NCI-H1436 treated with DMSO at 0.1 percent for 48 hours (cell line): Measurements from ENCODE around the gene ADIPOR2.

Experiments used
- DNase-seq: peaks from one replicate; lab custom pipeline; 2025; lab: John Stamatoyannopoulos, UW

The ADIPOR2 gene

GRCh38 chr12:1690578-1691122 is at the start of gene ADIPOR2:
ADIPOR2 (plus strand) TSS chr12:1691070; CDS start chr12:1754344, 63,274 bp downstream.
- peak; percentile 72 for DNase-seq

GRCh38 chr12:1642513-1642912 is 48.4 kb upstream of the ADIPOR2 start:
- no peak for DNase-seq

GRCh38 chr12:1643043-1643442 is 47.8 kb upstream of the ADIPOR2 start:
- no peak for DNase-seq

- no peak for DNase-seq
Measured at GRCh38 chr12:1643905-1644533, 46.9 kb upstream of the ADIPOR2 start.

GRCh38 chr12:1644534-1645438 is 46.1 kb upstream of the ADIPOR2 start:
- peak; percentile 32 for DNase-seq

GRCh38 chr12:1645819-1646218 is 45.1 kb upstream of the ADIPOR2 start:
- DNase-seq: no peak

- DNase-seq: no peak
Measured at GRCh38 chr12:1646569-1647284, 44.1 kb upstream of the ADIPOR2 start.

GRCh38 chr12:1647285-1647669 is 43.6 kb upstream of the ADIPOR2 start:
- no peak for DNase-seq

- no peak for DNase-seq
Measured at GRCh38 chr12:1650260-1650977, 40.5 kb upstream of the ADIPOR2 start.

GRCh38 chr12:1650978-1651361 is 39.9 kb upstream of the ADIPOR2 start:
- no peak for DNase-seq

- no peak for DNase-seq
Measured at GRCh38 chr12:1651946-1652345, 38.9 kb upstream of the ADIPOR2 start.

GRCh38 chr12:1655225-1655788 is 35.6 kb upstream of the ADIPOR2 start:
- DNase-seq: no peak

GRCh38 chr12:1656902-1657301 is 34.0 kb upstream of the ADIPOR2 start:
- no peak for DNase-seq

GRCh38 chr12:1657688-1658087 is 33.2 kb upstream of the ADIPOR2 start:
- no peak for DNase-seq

GRCh38 chr12:1660304-1661187 is 30.3 kb upstream of the ADIPOR2 start:
- no peak for DNase-seq

- peak; percentile 36 for DNase-seq
Measured at GRCh38 chr12:1661553-1662335, 29.1 kb upstream of the ADIPOR2 start.

- DNase-seq: no peak
Measured at GRCh38 chr12:1662761-1663439, 28.0 kb upstream of the ADIPOR2 start.

- no peak for DNase-seq
Measured at GRCh38 chr12:1663440-1664132, 27.3 kb upstream of the ADIPOR2 start.
